Endothelial cell (in vitro differentiated cells): ENCODE data around the gene CCT3. TPM values are rescaled to one million over a fixed set of nuclear protein-coding genes. Genes with fewer than 3 reads are reported as not detected.

ENCODE experiments used
- DNase-seq: peaks from one replicate; pipeline ENCODE4 v3.0.0; 2021; ENCODE audit warnings: low spot score
- H3K27ac Mint-ChIP-seq: one replicate; pipeline ENCODE4 v1.8.0; 2021; ENCODE audit warnings: mixed read lengths, inconsistent platforms; ENCODE audit not compliant: unreplicated experiment
- H3K27me3 Mint-ChIP-seq: one replicate; pipeline ENCODE4 v1.8.0; 2021; ENCODE audit warnings: mild to moderate bottlenecking, moderate library complexity, mixed read lengths, inconsistent platforms; ENCODE audit not compliant: unreplicated experiment
- H3K36me3 Mint-ChIP-seq: one replicate; pipeline ENCODE4 v1.8.0; 2021; ENCODE audit warnings: mild to moderate bottlenecking, low read depth, mixed read lengths, inconsistent platforms; ENCODE audit not compliant: unreplicated experiment
- H3K4me1 Mint-ChIP-seq: one replicate; pipeline ENCODE4 v1.8.0; 2021; ENCODE audit warnings: mild to moderate bottlenecking, mixed read lengths, inconsistent platforms; ENCODE audit not compliant: unreplicated experiment
- H3K4me3 Mint-ChIP-seq: one replicate; pipeline ENCODE4 v1.8.0; 2021; ENCODE audit warnings: mild to moderate bottlenecking, mixed read lengths, inconsistent platforms; ENCODE audit not compliant: unreplicated experiment
- H3K9me3 Mint-ChIP-seq: one replicate; pipeline ENCODE4 v1.8.0; 2021; ENCODE audit warnings: mixed read lengths, inconsistent platforms; ENCODE audit not compliant: unreplicated experiment
- CTCF ChIP-seq: fragments of 200-600 bp; sonication (generic); IDR thresholded peaks from one replicate; pipeline ENCODE4 v1.5.0; 2021; ENCODE audit warnings: antibody characterized with exemption; ENCODE audit not compliant: unreplicated experiment
- total RNA-seq: library from RNA; stranded (reverse); fragmentation: NEBNext Ultra II Directional; extraction: Animal tissue kit (Norgen Biotek cat#: 25700); gene quantifications from one replicate; pipeline ENCODE4 v1.2.1, GENCODE V29; 2021; ENCODE audit not compliant: unreplicated experiment

Gene CCT3
- total RNA-seq, 1 donor from 2014 or later = 218 TPM

GRCh38 chr1:156379420-156380165 is 41.5 kb upstream of the CCT3 start:
- no peak for TF ChIP-seq CTCF
- Mint-ChIP-seq H3K36me3 (no peaks in the 10 kb centered on the region), H3K4me1 (peaks cover 7% of the 10 kb centered on the region), H3K27ac (no peak overlapping the region), H3K4me3 (no peak overlapping the region), H3K9me3 (no peaks in the 10 kb centered on the region), H3K27me3 (peaks cover 3% of the 10 kb centered on the region)
- no peak for DNase-seq

GRCh38 chr1:156378557-156378956 is 40.5 kb upstream of the CCT3 start:
- Mint-ChIP-seq H3K27ac (no peak overlapping the region), H3K4me1 (peaks cover 6% of the 10 kb centered on the region), H3K27me3 (peaks cover 3% of the 10 kb centered on the region), H3K36me3 (no peaks in the 10 kb centered on the region), H3K4me3 (no peak overlapping the region), H3K9me3 (no peaks in the 10 kb centered on the region)
- no peak for TF ChIP-seq CTCF
- DNase-seq = no peak

DNA sequence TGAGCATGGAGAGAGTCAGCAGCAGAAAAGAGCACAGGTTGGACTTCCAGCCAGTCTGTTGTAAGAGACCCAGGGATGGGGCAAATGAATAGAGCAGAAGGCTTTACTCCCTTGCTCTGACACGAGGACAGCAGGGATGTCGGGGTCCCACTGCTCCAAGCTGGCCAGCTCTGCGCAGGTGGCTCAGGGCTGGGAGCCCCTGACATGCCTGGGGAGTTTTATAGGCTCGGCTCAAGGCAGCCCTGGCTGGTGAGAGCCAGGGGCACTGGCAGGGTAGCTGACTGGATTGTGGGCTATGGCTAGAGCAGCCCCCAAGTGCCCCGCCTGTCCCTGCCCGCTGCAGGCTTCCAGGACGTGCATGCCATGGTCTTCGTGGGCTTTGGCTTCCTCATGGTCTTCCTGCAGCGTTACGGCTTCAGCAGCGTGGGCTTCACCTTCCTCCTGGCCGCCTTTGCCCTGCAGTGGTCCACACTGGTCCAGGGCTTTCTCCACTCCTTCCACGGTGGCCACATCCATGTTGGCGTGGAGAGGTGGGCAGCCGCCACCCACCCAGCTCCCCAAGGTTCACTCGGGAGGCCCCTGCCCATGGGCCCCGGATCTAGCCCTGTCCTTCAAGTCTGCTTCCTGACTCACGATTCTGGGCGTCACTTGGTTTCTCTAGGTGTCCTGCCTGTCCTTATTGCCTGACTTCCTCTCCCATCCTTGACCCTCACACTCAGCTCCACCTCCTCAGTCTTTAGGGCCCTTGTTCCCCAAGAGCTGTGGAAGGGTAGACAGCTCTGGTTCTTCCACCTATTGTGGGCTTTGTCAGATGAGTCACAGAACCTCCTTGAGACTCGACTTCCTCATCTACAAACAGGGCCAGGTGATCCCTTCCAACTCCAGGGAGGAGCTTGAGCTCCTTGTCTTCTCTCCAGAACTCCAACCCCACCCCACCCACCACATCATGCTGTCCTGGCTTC is 39.1 kb upstream of the CCT3 start:
- TF ChIP-seq CTCF = no peak
- H3K4me3 Mint-ChIP-seq = no peak overlapping the region

DNA sequence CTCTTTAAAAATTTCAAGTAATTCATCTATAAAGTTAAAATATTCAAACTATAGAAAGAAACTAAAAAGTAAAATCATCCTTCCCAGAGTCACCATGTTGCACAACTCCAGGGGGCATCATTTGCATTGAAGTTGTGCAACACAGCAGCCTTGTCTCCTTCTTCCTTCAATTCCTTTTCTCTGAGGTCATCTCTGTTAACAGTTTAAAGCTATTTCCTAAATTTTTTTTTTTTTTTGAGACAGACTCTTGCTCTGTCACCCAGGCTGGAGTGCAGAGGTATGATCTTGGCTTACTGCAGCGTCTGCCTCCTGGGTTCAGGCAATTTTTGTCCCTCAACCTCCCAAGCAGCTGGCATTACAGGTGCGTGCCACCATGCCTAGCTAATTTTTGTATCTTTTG is 38.1 kb upstream of the CCT3 start:
- H3K4me3 Mint-ChIP-seq = no peak overlapping the region
- peaks cover 3% of the 10 kb centered on the region for H3K27me3 Mint-ChIP-seq
- no peak for DNase-seq
- no peak overlapping the region for H3K27ac Mint-ChIP-seq
- TF ChIP-seq CTCF = no peak
- H3K36me3 Mint-ChIP-seq = no peaks in the 10 kb centered on the region
- H3K4me1 Mint-ChIP-seq = peaks cover 6% of the 10 kb centered on the region
- H3K9me3 Mint-ChIP-seq = no peaks in the 10 kb centered on the region

More for the DNA sequence above, 39.1 kb upstream of the CCT3 start:
- no peaks in the 10 kb centered on the region for H3K9me3 Mint-ChIP-seq
- no peak for DNase-seq
- H3K27me3 Mint-ChIP-seq = peaks cover 3% of the 10 kb centered on the region
- H3K4me1 Mint-ChIP-seq = peaks cover 6% of the 10 kb centered on the region
- no peaks in the 10 kb centered on the region for H3K36me3 Mint-ChIP-seq
- H3K27ac Mint-ChIP-seq = no peak overlapping the region
